ENCODE data around the gene AOC1.

AOC1 gene

GRCh38 chr7:150857276-150858055 is 5.1 kb downstream of the AOC1 start:
- FAIRE-seq, result no peak
- DNase-seq (ENCODE audit: low spot score), result no peak

GRCh38 chr7:150858236-150859197 is 6.2 kb downstream of the AOC1 start:
- no peak for DNase-seq (ENCODE audit: low spot score)
- no peak for FAIRE-seq

- FAIRE-seq, result no peak
- no peak for DNase-seq (ENCODE audit: low spot score)
These were observed 8.1 kb downstream of the AOC1 start for GRCh38 chr7:150860291-150860977.

- FAIRE-seq, result no peak
- DNase-seq (ENCODE audit: low spot score), result no peak
These were observed 8.6 kb downstream of the AOC1 start for GRCh38 chr7:150860978-150861295.

- no peak for DNase-seq (ENCODE audit: low spot score)
These were observed 10.0 kb downstream of the AOC1 start for GRCh38 chr7:150862356-150862755.

GRCh38 chr7:150863946-150864345 is 11.6 kb downstream of the AOC1 start:
- FAIRE-seq (no peak), DNase-seq (ENCODE audit: low spot score) (no peak)

More at GRCh38 chr7:150862356-150862755, 10.0 kb downstream of the AOC1 start:
- no peak for FAIRE-seq

- no peak for FAIRE-seq
These were observed 14.7 kb downstream of the AOC1 start for GRCh38 chr7:150866932-150867564.

GRCh38 chr7:150867605-150868004 is 15.3 kb downstream of the AOC1 start:
- FAIRE-seq (no peak), DNase-seq (ENCODE audit: low spot score) (no peak)

More at GRCh38 chr7:150866932-150867564, 14.7 kb downstream of the AOC1 start:
- DNase-seq (ENCODE audit: low spot score), result no peak

- FAIRE-seq, result no peak
- DNase-seq (ENCODE audit: low spot score), result no peak
These were observed 17.1 kb downstream of the AOC1 start for GRCh38 chr7:150869467-150869866.

- FAIRE-seq (no peak), DNase-seq (ENCODE audit: low spot score) (no peak)
These were observed 19.3 kb downstream of the AOC1 start for GRCh38 chr7:150871601-150872000.

GRCh38 chr7:150874401-150875198 is 22.3 kb downstream of the AOC1 start:
- FAIRE-seq (no peak), DNase-seq (ENCODE audit: low spot score) (no peak)

- no peak for FAIRE-seq
- DNase-seq (ENCODE audit: low spot score), result no peak
These were observed 23.5 kb downstream of the AOC1 start for GRCh38 chr7:150875791-150876190.

- peak; percentile 48 for DNase-seq (ENCODE audit: low spot score)
- no peak for FAIRE-seq
These were observed 24.7 kb downstream of the AOC1 start for GRCh38 chr7:150876817-150877526.

GRCh38 chr7:150877536-150877935 is 25.2 kb downstream of the AOC1 start:
- DNase-seq (ENCODE audit: low spot score) (no peak), FAIRE-seq (no peak)

- no peak for FAIRE-seq
These were observed 27.0 kb downstream of the AOC1 start for GRCh38 chr7:150879345-150879744.

GRCh38 chr7:150881189-150881588 is 28.9 kb downstream of the AOC1 start:
- FAIRE-seq (no peak), DNase-seq (ENCODE audit: low spot score) (no peak)

More at GRCh38 chr7:150879345-150879744, 27.0 kb downstream of the AOC1 start:
- DNase-seq (ENCODE audit: low spot score), result peak; percentile 26

GRCh38 chr7:150890853-150891584 is 38.7 kb downstream of the AOC1 start:
- no peak for FAIRE-seq

GRCh38 chr7:150891740-150892139 is 39.4 kb downstream of the AOC1 start:
- DNase-seq (ENCODE audit: low spot score) (no peak), FAIRE-seq (no peak)

More at GRCh38 chr7:150890853-150891584, 38.7 kb downstream of the AOC1 start:
- DNase-seq (ENCODE audit: low spot score), result no peak

- no peak for FAIRE-seq
- no peak for DNase-seq (ENCODE audit: low spot score)
These were observed 43.5 kb downstream of the AOC1 start for GRCh38 chr7:150895809-150896208.
